Mucosa of stomach (tissue), 1 donor: ENCODE data around the gene NOP16.
A peak's percentile ranks its signal among the peaks of the same experiment; 100 is the strongest.

Source experiments
- H3K27me3 ChIP-seq: one replicate; pipeline ENCODE4 v1.7.0; 2013; ENCODE audit warnings: mild to moderate bottlenecking, low read length; ENCODE audit not compliant: control insufficient read depth, insufficient read depth
- H3K36me3 ChIP-seq: one replicate; pipeline ENCODE4 v1.7.0; 2013; ENCODE audit warnings: low read length; ENCODE audit not compliant: control insufficient read depth, insufficient read depth
- H3K4me1 ChIP-seq: one replicate; pipeline ENCODE4 v1.7.0; 2013; ENCODE audit warnings: mild to moderate bottlenecking, low read length; ENCODE audit not compliant: control insufficient read depth, insufficient read depth
- H3K4me3 ChIP-seq: one replicate; pipeline ENCODE4 v1.7.0; 2013; ENCODE audit warnings: low read length
- H3K9ac ChIP-seq: one replicate; pipeline ENCODE4 v1.7.0; 2013; ENCODE audit warnings: mild to moderate bottlenecking, low read length, moderate library complexity
- H3K9me3 ChIP-seq: one replicate; pipeline ENCODE4 v1.7.0; 2013; ENCODE audit warnings: mild to moderate bottlenecking, low read length, moderate library complexity; ENCODE audit not compliant: control insufficient read depth
- donor health status: Pancreatic carcinoma.

The NOP16 gene, protein sequence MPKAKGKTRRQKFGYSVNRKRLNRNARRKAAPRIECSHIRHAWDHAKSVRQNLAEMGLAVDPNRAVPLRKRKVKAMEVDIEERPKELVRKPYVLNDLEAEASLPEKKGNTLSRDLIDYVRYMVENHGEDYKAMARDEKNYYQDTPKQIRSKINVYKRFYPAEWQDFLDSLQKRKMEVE

DNA sequence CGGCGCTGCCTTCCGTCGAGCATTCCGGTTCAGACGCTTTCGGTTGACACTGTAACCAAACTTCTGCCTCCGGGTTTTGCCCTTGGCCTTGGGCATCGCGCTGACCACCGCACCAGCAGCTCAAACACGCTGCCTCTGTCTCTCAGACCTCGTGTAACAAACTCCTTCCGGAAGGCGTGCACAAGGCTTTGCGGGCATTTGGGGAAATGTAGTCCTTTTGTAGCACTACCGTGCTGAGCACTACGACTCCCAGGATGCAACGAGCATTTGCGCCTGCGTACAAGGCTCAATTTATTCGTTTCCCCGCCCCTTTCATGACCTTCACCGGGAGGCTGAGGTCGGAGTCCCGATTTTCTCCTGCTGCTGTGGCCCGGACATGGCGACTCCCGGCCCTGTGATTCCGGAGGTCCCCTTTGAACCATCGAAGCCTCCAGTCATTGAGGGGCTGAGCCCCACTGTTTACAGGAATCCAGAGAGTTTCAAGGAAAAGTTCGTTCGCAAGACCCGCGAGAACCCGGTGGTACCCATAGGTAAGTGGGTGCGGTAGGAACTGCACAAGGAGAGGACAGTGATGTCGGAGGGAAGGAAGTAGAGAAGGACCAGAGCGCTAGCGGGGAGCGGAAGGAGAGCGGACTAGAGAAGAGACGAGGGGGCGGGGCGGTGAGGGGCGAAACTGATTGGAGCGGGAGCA, at the start of gene NOP16, which contains the start of gene HIGD2A:
Gene NOP16 (minus strand): TSS at position 155 of the 691 bp plus-strand sequence. CDS start 59 bp downstream, at position 96.
Gene HIGD2A (plus strand): TSS at position 308 of the 691 bp plus-strand sequence. CDS start 69 bp downstream, at position 377.
- Histone ChIP-seq H3K4me1 (peaks cover 13% of the 10 kb centered on the region), H3K9ac (peak within 1 kb of the TSS; percentile 95), H3K36me3 (peaks cover 5% of the 10 kb centered on the region), H3K4me3 (peak within 1 kb of the TSS; percentile 98), H3K9me3 (no peaks in the 10 kb centered on the region), H3K27me3 (no peaks in the 10 kb centered on the region)

DNA sequence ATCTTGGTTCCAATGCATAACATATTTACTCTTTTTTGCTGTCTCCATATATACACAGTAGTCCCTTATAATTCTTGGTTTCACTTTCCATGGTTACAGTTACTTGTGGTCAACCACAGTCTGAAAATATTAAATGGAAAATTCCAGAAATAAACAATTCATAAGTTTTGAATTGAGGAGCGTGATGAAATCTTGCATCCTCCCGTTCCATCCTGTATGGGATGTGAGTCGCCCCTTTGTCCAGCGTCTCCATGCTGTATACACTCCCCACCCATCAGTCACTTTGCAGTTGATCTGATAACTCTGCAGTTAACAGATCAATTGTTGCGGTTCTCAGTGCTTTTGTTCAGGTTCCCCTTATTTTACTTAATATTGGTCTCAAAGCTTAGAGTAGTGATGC, 48.3 kb upstream of the NOP16 start:
- no peak overlapping the region for H3K4me3 ChIP-seq
- H3K9me3 ChIP-seq: no peaks in the 10 kb centered on the region
- H3K4me1 ChIP-seq: no peaks in the 10 kb centered on the region
- H3K27me3 ChIP-seq: no peaks in the 10 kb centered on the region
- H3K36me3 ChIP-seq: no peaks in the 10 kb centered on the region
- H3K9ac ChIP-seq: no peak overlapping the region

DNA sequence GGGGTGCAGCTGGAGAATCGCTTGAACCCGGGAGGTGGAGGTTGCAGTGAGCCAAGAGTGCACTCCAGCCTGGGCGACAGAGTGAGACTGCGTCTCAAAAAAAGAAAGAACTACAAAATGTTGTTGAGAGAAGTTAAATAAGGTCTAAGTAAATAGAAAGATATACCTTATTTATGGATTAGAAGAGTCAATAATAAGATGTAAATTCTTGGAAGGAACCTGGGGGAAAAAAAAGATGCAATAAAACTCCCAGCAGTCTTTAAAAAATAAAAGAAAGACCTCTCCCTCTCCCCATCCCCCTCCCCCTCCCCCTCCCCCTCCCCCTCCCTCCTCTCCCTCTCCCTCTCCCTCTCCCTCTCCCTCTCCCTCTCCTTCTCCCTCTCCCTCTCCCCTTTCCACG, 44.3 kb upstream of the NOP16 start:
- H3K9me3 ChIP-seq: no peaks in the 10 kb centered on the region

DNA sequence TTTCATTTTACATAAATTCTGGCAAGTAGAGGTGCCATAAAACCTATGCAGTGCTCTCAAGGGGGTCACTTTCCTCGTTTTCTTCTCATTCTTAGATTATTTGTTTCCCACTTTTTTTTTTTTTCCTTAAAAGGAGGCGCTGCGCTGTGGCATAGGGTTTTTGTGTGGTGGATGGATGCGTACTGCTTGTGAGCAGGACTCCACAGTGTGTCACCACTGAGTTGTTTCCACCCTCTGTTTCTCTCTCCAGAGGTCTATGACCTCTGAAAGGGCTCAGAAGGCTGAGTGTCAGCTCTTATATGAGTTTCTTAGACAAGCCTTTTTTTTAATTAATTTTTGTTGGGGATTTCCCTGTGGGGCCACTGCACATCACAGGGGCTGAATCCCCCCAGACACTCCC, 41.6 kb upstream of the NOP16 start:
- Histone ChIP-seq H3K27me3 (no peaks in the 10 kb centered on the region), H3K4me3 (no peak overlapping the region), H3K4me1 (no peaks in the 10 kb centered on the region), H3K9ac (no peak overlapping the region), H3K36me3 (no peaks in the 10 kb centered on the region), H3K9me3 (no peaks in the 10 kb centered on the region)

More for the DNA sequence above, 44.3 kb upstream of the NOP16 start:
- Histone ChIP-seq H3K4me3 (no peak overlapping the region), H3K27me3 (no peaks in the 10 kb centered on the region), H3K4me1 (no peaks in the 10 kb centered on the region), H3K9ac (no peak overlapping the region), H3K36me3 (no peaks in the 10 kb centered on the region)

DNA sequence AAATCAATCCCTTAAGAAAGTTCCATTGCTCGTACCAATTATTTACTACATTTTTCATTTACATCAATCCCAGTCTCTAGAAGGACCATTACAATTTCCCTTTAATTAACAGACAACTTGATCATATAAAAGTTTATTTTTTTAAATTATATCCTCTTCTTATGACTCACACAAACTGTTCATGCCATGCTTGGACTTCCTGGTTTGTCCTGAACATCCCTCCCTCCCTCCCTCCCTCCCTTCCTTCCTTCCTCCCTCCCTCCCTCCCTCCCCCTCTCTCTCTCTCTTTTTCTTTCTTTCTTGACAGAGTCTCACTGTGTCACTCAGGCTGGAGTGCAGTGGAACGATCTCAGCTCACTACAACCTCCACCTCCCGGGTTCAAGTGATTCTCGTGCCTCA, 39.6 kb upstream of the NOP16 start:
- no peak overlapping the region for H3K4me3 ChIP-seq
- H3K36me3 ChIP-seq: no peaks in the 10 kb centered on the region
- no peak overlapping the region for H3K9ac ChIP-seq
- no peaks in the 10 kb centered on the region for H3K27me3 ChIP-seq
- no peaks in the 10 kb centered on the region for H3K9me3 ChIP-seq
- no peaks in the 10 kb centered on the region for H3K4me1 ChIP-seq

DNA sequence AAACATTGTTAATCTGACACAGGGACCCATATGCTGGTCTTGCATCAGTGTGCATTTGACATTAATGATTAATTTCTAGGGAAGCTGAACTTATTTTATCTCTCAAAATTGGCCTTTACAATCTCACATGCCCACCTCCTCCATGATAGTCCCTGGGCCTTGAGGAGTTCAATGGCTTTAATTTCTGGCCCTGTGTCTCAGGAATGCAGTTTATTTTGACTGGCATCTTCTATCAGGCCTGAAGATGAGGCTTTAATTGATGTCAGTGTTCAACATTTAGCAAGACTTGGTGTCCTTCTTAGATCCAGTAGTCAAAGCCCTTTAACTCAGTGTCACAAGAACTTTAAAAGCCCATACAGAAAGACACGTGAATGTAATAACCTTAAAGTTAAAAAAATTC, 38.5 kb upstream of the NOP16 start:
- Histone ChIP-seq H3K4me1 (no peaks in the 10 kb centered on the region), H3K9ac (no peak overlapping the region), H3K4me3 (no peak overlapping the region), H3K36me3 (no peaks in the 10 kb centered on the region), H3K9me3 (no peaks in the 10 kb centered on the region), H3K27me3 (no peaks in the 10 kb centered on the region)

DNA sequence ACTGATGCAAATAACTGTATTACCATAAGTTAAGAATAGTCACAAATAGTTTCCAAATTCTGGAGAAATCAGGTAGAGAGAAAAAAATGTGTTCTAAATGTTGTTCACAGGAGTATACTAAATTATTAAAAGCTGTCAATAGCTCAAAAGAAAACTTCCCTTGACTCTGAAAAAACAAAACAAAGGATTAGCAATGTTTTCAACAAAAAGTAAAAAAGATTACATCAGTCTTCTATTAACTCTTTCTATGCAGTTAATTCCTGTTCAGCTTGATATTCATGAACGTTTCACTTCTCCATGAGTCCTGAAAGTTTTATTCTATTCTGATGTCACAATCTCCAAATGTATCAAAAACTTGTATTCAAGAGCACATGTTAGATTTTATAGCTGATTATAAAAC, 37.4 kb upstream of the NOP16 start:
- H3K4me3 ChIP-seq: no peak overlapping the region
- no peaks in the 10 kb centered on the region for H3K4me1 ChIP-seq
- H3K9ac ChIP-seq: no peak overlapping the region
- H3K9me3 ChIP-seq: no peaks in the 10 kb centered on the region
- H3K27me3 ChIP-seq: no peaks in the 10 kb centered on the region
- no peaks in the 10 kb centered on the region for H3K36me3 ChIP-seq

DNA sequence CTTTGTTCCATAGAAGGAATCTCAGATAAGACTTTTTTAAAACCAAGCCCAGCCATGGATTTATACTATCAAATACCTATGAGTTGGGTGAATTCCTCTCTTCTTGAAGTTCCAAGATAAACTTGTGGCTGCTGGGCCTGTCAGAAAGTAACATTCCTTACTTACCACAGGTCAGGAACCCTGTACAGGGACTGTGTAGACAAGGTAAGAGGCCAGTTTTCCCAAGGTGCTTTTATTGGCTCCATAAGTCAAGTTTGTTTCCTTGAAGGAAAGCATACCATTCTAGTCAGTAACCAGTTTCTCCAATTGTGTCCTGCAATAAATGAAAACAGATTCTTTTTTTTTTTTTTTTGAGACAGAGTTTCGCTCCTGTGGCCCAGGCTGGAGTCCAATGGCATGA, 36.7 kb upstream of the NOP16 start:
- Histone ChIP-seq H3K36me3 (no peaks in the 10 kb centered on the region), H3K9ac (no peak overlapping the region), H3K9me3 (no peaks in the 10 kb centered on the region), H3K4me3 (no peak overlapping the region), H3K27me3 (no peaks in the 10 kb centered on the region), H3K4me1 (no peaks in the 10 kb centered on the region)

DNA sequence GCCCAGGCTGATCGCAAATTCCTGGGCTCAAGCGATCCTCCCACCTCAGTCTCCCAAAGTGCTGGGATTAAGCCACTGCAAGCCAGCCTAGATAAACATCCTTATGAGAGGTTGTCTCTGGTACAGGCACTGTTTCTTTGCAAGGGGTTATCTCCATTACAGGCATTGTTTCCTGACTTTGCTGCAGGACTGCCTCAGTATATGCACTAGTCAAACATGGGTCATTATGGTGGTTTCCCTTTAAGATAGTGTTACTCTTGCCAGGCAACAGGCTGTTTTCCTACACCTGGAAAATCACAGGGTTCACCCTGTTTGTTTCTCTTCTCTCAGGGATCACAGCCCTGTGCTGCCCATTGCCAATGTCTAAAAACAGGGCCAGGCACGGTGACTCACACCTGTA, 35.8 kb upstream of the NOP16 start:
- Histone ChIP-seq H3K36me3 (no peaks in the 10 kb centered on the region), H3K9ac (no peak overlapping the region), H3K4me1 (no peaks in the 10 kb centered on the region), H3K9me3 (no peaks in the 10 kb centered on the region), H3K4me3 (no peak overlapping the region), H3K27me3 (no peaks in the 10 kb centered on the region)

DNA sequence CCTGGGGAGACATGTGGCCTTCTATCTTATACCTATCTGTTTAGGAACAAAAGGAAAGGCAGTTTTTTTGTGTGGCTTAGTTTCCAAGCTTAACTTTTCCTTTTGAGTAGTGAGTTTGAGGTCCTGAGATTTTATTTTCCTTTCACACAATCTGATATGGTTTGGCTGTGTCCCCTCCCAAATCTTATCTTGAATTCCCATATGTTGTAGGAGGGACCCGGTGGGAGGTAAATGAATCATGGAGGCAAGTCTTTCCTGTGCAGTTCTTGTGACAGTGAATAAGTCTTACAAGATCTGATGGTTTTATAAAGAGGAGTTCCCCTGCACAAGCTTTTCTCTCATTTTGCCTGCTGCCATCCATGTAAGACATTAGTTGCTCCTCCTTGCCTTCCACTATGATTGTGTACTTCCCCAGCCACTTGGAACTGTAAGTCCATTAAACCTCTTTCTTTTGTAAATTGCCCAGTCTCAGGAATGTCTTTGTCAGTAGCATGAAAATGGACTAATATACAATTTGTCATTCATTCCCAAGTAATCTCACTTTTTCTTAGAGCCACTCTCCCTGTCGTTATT, 32.7 kb upstream of the NOP16 start:
- Histone ChIP-seq H3K9ac (no peak overlapping the region), H3K4me1 (peaks cover 13% of the 10 kb centered on the region), H3K4me3 (no peak overlapping the region), H3K36me3 (no peaks in the 10 kb centered on the region), H3K27me3 (no peaks in the 10 kb centered on the region), H3K9me3 (no peaks in the 10 kb centered on the region)

DNA sequence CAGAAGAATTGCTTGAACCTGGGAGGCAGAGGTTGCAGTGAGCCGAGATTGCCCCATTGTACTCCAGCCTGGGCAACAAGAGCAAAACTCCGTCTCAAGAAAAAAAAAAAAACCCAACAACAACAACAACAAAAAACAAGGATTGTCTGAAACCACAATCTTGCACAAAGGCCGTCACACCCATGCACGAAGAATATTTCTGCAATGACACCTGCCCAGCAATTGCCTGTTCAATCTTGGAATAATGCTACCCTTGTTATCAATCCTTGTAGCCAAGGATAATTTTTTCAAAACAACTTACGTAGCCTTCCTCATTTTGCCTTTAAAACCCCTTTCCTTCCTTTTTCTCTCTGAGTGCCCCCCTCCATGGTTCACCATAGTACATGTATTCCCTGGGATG, 31.7 kb upstream of the NOP16 start:
- Histone ChIP-seq H3K27me3 (no peaks in the 10 kb centered on the region), H3K36me3 (no peaks in the 10 kb centered on the region), H3K4me3 (no peak overlapping the region), H3K9me3 (no peaks in the 10 kb centered on the region), H3K9ac (no peak overlapping the region), H3K4me1 (peaks cover 13% of the 10 kb centered on the region)

DNA sequence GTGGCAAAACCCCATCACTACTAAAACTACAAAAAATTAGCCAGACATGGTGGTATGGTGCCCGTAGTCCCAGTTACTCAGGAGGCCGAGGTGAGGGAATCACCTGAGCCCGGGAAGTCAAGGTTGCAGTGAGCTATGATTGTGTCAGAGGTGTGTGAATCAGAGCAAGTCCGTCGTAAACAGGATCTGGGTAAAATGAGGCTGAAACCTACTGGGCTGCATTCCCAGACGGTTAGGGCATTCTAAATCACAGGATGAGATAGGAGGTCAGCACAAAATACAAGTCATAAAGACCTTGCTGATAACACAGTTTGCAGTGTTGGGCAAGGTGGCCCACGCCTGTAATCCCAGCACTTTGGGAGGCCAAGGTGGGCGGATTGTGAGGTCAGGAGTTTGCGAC, 29.9 kb upstream of the NOP16 start:
- no peak overlapping the region for H3K4me3 ChIP-seq
- H3K27me3 ChIP-seq: no peaks in the 10 kb centered on the region
- H3K9me3 ChIP-seq: no peaks in the 10 kb centered on the region

More for the DNA sequence above, 29.9 kb upstream of the NOP16 start:
- no peak overlapping the region for H3K9ac ChIP-seq
- H3K36me3 ChIP-seq: no peaks in the 10 kb centered on the region
- peaks cover 29% of the 10 kb centered on the region for H3K4me1 ChIP-seq
